GOT3 (cell line): ENCODE results near the gene B4GALT2.

Experiments
- DNase-seq: peaks from one replicate; lab custom pipeline; 2025; ENCODE audit warnings: mixed read lengths; lab: John Stamatoyannopoulos, UW

Gene B4GALT2

DNA sequence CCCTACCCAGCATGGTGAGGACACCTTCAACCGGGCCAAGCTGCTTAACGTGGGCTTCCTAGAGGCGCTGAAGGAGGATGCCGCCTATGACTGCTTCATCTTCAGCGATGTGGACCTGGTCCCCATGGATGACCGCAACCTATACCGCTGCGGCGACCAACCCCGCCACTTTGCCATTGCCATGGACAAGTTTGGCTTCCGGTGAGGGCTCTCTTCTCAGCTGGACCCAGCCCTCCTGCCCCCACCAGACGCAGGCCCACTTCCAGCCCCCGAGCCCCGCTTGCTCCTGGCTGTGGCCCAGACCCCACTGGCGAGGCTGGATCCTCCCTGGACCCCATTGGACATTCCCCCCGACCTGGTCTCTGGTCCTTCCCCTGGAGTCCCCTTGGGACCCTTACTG, 5.8 kb downstream of the B4GALT2 start:
- DNase-seq: no peak

DNA sequence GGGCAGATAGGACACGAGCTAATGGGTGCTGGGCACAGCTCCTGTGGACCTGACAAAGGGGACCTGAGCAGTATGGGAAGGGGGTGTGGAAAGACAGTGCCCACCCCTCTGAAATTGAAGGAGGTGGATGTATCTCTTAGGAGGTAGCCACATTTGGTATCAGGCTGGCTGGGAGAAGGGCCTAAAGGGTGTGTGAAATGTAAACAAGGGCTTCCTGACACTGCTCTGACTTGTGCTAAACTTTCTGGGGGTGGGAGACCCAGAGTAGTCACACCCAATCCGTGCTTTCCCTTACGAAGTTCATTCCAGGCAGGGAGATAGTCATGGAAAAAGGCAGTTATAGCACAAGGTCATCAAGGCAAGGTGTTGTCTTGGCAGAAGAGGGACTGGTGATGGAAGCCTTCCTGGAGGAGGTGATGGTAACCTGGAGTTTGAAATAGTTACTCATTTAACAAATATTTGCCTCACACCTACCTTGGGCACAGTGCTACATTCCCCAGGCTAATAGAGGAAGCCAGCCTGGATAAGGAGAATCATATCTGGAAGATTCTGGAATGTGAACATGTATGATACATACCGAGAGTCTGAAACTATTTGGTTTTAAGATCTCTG, 7.1 kb downstream of the B4GALT2 start:
- no peak for DNase-seq

DNA sequence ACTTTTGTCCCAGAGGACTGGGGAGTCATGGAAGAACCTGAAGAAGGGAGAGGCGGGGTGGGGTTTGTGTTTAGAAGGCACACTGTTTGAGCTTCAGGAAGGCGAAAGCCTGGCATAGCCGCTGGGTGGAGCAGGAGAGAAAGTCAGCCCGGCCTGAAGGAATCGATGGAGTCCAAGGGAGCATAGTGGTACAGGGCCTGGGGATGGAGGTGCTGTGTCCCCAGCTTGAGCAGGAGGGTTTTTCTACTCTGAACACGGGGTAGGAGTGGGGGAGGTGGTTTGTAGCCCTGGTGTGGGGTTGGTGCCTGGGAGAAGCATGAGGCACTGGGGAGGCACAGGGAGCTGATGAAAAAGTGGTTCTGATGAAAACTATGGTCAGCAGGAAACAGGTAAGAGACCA, 7.7 kb downstream of the B4GALT2 start:
- DNase-seq: no peak

DNA sequence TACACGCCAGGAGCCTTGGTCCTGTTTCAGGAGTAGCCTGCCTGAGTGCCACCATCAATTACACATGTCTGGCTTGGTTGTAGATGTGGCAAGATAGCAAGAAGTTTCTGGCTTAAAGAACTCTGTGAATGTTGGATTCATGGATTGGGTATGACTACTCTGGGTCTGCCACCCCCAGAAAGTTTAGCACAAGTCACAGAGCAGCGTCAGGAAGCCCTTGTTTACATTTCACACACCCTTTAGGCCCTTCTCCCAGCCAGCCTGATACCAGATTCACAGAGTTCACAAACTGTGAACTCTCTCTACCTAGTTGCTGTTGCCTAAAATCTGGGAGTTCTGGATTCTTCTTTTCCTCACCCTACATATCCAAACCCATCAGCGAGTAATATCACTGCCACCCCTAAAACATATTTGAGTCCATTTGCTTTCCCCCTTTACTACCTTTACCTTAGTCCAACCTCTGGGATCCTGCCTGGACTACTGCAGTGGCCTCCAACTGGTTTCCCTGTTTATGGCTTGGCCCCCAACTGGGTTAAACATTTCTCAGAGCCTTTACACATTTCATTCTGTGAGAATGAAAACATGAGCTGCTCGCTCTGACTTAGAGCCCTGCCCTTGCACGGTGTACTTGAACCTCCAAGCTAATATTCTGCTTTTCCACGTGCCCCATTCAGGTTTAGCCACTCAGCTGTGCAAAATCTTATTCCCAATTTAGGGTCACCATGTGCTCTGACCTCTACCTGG, 8.3 kb downstream of the B4GALT2 start:
- DNase-seq: no peak

DNA sequence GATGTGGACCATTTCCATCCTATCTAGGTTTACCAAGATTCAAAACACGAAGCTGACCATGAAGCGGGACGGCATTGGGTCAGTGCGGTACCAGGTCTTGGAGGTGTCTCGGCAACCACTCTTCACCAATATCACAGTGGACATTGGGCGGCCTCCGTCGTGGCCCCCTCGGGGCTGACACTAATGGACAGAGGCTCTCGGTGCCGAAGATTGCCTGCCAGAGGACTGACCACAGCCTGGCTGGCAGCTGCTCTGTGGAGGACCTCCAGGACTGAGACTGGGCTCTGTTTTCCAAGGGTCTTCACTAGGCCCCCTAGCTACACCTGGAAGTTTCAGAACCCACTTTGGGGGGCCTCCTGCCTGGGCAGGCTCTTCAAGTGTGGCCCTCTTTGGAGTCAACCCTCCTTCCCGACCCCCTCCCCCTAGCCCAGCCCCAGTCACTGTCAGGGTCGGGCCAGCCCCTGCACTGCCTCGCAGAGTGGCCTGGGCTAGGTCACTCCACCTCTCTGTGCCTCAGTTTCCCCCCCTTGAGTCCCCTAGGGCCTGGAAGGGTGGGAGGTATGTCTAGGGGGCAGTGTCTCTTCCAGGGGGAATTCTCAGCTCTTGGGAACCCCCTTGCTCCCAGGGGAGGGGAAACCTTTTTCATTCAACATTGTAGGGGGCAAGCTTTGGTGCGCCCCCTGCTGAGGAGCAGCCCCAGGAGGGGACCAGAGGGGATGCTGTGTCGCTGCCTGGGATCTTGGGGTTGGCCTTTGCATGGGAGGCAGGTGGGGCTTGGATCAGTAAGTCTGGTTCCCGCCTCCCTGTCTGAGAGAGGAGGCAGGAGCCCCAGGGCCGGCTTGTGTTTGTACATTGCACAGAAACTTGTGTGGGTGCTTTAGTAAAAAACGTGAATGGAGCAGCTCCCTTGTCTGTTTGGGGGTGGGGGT, 11.5 kb downstream of the B4GALT2 start:
- no peak for DNase-seq

DNA sequence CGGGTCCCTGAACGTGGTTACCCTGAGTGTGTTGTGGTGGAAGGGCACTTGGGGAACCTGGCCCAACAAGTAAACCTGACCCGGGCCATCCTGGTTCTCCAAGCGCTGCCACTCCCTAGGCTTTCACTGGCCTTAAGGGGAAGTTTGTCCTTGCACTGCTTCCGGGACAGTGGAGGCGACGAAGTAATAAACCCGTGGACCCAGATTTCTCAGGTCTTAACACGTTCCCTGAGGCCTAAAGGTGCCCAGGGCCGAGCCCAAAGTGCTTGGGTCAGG, 12.1 kb downstream of the B4GALT2 start:
- no peak for DNase-seq

DNA sequence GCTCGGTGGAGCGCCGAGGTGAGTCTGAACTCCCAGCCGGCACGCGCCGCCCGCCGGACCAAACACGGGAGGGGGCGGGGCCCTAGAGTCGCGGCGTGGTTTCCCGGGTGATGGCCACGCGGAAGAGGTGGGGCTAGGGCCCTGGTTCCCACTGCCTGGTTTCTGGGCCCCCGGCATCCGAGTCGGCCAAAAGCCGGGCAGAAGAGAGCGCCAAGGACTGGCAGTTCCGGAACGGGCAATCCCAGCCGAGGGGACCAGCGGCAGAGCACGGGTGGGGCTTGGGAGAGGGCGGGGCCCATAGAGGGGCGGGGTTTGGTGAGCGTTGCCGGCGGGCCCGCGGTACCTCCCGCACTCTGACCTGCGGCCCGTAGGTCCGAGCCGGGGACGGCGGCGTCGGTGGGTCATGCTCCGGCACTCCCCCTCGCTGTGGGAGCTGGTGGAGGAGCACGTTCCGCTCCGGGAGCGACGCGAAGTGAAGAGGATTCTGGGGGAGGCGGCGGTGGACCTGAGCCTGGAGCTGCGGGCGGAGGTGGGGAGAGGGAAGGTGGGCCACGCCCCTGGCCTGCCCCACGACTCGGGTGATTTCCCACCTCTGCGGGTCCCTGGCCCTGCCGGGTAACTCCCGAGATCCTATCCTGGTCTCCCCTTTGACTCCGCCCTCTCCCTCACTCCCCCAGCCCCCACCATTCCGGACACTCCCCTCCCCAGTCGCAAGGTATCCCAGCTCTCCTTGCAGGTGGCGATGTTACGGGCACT, 12.6 kb downstream of the B4GALT2 start, which contains the start of gene CCDC24:
Gene CCDC24, plus strand, starts transcription at position 124 of the 756 bp plus-strand sequence. Its CDS starts 280 bp downstream, at position 404.
- peak; percentile 61 for DNase-seq

DNA sequence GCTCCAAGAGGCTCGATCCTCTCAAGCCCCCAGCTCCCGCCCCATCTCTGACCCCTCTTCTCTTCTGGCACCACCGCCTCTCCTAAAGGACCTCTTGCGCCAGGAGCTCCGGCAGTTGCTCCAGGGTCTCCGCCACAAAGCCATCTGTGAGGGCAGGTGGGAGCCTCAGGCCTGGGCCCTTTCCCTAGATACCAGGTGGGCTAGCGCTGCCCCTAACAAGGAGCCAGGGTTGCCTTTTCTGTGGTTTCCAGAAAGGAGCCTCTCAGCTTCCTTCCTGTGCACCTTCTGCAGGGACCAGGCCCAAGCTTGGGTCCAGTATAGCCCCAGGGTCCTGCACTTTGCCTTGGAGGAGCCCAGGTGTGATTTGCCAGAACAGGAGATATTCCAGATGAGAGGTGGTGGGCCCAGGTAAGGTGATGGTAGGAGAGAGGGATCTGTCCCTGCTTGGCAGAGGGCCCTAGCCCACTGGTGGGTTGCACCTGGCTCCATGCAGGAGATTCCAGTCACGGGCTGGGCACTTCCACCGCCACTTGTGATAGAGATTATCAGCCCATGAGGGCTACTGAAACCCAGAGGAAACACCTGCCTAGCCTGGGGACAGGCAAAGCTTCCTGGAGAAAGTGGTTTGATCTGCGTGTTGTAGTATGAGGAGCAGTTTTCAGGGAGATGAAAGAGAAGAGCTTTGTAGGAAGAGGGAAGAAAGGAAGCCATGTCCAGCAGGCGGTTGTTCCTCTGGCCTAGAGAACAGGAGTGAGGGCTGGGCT, 13.4 kb downstream of the B4GALT2 start:
- DNase-seq: no peak

DNA sequence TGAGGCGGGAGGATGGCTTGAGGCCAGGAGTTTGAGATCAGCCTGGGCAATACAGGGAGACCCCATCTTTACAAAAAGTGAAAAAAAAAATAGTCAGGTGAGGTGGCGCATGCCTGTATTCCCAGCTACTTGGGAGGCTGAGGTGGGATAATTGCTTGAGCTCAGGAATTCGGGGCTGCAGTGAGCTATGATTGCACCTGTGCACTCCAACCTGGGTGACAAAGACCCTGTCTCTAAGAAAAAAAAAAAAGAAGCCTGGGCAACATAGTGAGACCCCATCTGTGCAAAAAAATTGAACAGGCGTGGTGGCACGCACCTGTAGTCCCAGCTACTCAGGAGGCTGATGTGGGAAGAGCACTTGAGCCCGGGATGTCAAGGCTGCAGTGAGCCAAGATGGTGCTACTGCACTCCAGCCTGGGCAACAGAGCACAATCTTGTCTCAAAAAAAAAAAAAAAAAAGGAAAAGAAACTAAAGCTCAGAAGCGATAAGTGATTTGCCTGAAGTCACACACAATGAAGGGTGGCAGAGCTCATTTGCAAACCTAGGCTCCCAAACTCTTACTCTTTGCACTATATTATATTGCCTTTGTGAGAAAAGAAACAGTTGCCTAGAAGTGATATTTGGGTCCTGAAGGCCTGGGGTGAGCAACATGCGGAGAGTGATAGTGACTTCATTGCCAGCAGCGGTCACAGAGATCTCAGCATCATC, 14.3 kb downstream of the B4GALT2 start:
- DNase-seq: no peak

DNA sequence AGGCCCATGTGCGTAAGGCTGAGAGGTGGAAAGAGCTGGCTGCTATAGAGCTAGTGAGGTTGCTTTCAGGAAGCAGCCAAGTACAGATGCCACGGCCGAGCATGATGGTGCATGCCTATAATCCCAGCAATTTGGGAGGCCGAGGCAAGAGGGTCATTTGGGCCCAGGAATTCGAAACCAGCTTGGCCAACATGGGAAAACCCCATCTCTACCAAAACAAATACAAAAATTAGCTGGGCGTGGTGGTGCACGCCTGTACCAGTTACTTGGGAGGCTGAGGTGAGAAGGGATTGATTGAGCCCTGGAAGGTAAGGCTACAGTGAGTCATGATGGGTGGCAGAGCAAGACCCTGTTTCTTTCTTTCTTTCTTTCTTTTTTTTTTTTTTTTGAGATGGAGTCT, 15.1 kb downstream of the B4GALT2 start:
- no peak for DNase-seq

DNA sequence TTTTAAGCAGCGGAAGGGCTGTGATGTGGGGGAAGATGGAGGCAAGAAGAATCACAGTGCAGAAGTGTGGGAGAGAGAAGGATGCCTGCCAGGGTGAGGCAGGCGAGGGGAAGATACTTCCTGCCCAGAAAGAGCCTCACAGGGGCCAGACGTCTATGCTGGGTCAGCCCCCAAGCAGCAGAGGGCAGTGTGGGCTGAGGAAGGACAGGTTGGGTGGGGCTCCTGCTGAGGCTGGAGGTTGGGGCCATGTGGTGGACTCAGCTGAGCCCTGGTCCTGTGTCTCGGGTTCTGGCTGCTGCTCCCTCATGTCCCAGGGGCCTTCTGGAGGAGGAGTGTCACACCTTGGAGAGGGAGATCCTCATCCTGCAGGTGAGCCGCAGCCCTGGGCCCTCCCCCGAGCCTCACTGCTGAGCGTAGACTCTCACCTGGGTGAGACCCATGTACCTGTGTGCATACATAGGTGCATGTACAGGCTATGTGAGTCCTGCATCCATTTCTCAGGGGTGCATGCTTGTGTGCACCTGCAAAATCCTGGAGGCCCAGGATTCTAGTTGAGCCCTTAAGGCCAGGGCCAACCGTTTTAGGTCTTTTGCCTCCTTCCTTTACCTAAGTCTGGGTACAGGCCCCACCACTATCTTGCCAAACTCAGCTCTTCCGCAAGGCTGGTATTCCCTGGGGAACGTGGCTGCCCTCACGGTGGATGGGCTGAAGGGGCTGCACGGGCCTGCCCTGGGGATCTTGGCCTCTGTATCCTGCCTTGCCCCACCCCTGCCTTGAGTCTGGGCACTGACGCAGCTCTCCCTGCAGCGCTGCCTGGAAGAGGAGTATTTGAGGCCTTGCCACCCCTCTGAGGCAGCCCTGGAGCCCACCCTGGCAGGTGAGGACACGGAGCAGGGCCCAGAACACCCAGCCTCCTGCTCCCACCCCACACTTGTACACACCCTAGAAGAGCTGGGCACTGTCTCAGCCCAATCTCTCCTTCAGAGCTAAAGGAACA, 16.1 kb downstream of the B4GALT2 start:
- no peak for DNase-seq

DNA sequence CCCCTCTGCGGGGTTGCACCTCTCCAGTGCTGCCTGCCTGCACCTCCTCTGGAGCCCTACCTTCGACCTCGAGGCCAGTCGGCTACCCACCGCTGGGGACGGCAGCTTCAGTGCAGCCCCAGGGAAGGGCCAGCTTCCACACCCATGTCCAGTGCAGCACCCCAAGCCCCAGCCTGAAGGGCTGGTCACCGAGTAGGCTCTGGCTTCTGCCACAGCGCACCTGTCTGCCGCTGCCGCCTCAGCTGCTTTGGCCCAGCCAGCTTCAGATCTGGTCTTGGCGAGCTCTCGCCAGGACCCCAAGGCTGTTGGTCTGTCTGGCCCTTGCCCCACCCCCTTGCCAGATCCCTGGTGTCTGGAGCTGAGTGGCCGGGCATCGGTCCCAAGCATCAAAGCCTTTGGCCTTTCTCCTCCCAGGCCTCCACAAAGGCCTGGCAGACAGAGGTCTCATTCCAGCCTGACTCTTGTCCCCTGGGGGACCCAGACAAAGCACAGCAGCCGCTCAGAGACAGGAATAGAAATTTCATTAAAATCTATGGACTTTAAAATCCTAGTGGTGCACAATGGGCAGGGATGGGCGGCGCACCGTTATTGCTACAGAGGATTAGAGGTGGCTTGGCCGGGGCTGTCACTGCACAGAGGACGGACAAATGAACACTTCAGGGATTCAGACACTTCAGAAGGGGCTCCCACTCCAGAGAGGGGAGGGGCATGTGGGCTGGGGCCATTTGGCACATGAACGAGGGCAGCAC, 17.1 kb downstream of the B4GALT2 start:
- DNase-seq: no peak

DNA sequence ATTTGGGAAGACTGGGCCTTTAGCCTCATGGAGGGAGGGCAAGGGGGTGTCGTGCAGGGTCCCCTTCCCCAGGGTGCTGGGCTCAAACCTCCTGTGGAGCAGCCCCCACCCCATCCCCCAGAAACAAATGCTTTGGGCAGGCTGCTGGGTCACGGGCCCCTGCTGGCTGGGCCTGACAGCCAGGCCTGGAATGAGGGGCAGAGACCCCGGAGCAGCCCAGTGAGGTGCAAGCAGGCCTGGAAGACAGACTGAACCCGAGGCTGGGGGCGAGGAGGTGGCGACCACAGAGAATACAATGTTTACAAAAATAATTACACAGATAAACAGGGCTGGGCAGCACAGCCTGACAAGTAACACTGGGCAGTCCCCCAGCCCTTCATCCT, 17.7 kb downstream of the B4GALT2 start:
- no peak for DNase-seq

DNA sequence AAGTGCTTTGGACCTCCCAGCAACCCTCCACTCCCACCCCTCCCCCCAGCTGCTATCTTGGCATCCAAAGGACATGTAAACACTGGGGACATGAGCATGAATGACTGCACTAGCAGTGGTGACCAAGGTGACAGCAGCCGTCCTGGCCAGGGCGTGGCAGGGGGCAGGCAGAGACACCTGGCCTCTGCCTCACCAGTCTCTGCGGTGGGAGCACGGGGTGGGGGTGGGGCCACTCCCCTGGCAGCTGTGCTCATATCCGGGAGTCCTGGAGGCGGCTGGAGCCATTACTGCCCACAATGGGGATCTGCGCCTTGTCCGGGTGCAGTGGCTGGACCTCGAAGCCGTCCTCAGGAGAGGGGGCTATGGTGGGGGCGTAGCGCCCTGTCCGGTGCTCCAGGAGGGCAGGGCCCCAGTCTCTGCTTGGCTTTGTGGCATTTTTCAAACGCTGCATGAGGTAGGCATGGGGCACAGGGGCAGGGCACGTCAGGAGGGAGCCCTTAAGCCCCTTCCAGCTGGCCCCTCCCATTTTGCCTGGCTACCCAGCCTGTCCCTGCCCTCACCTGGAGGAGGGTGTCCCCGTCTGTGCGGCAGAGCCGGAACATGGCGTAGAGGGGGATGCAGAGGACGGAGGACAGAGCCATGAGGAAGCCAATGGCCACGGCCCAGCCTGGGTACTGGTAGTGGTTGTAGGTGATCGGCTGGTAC, 18.4 kb downstream of the B4GALT2 start:
- DNase-seq: no peak

DNA sequence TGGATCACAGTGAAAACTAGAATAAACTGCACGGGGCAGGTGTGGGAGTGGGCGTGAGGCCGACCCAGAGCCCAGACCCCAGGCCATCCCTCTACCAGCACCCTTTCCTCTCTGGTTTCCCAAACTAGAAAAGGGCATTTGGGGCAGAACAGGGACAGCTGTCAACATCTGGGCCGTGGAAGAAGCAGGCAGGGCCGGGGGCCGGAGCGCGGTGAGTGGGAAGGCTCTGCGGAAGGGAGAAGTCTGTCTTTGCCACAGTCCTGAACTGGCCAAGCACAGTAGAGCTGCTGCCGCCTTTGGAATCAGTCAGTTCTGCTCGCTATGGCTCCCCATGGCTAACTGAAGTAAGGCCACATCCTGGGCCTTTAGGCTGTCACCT, 19.0 kb downstream of the B4GALT2 start:
- no peak for DNase-seq

DNA sequence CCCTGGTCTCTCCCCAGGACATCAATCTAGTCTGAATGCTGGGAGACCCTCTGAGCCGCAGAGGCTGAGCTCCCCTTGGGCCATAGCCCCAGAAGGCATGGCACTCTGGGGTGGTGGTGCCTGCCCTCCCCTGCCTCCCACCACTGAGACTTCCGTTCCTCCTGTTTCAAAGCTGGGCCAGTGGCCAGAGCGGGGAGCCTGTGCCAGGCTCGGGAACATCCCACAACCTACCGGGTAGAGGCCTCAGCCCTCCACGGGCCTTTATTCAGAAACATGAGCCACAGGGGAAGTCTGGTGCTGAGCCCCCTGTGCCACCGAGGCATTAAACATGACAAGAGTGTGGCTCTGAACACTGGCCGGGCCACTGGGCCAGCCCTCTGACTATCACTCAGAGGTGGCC, 20.4 kb downstream of the B4GALT2 start:
- no peak for DNase-seq

DNA sequence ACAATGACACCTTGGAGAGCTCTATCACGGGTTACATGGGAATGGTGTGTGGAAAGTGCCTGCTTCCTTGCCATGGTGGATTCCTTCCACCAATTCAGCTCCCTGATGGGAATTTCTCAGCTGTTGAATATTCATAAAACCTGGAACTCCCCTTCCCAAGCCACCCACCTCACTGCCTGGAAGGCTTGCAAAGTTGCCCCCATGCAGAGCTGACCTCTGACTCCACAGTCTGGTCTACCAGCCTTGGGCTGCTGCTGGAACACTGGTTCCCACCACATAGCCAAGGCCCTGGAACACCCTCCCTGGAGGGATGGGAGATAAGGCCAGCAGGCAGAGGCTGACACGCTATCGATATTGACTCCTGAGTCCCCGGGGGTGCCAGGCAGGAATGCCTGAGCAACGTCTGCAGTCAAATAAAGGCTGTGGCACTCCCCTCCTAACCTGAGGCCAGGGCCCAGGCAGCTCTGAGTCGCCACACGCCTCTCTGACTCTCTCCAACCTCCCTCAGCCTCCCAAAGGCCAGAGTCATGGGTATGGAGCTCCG, 21.2 kb downstream of the B4GALT2 start:
- no peak for DNase-seq

DNA sequence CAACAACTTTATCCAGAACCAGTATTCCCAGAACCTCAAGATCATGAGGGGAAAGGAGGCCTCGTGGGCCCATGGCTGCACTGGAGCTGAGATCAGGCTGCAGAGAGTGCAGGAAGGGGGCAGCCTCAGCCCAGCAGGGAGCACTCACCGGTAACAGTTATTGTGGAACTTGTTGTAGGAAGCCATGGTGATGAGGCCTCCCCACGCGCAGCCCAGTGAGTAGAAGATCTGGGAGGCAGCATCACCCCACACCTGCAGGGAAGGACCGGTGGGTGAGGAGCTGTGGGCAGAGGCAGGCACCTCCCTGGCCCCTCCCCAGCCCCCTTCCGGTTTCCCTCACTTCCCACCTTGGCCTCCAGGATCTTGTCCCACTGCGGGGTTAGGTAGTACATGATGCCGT, 23.2 kb downstream of the B4GALT2 start:
- DNase-seq: no peak
